Measurements from ENCODE around the gene RRP36.

RRP36 gene

DNA sequence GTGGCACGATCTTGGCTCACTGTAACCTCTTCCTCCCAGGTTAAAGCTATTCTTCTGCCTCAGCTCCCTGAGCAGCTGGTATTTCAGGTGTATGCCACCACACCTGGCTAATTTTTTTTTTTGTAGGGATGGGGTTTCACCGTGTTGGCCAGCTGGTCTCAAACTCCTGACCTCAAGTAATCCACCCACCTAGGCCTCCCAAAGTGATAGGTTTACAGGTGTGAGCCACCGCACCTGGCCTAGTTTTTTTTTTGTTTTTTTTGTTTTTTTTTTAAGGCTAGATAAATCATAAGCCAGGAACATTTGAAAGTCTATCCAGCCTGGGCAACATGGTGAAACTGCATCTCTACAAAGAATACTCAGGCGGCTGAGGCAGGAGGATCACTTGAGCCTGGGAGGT lies 10.9 kb downstream of the RRP36 start:
- Histone ChIP-seq H3K79me2 (ENCODE audit: insufficient read depth, low read length) (no peaks in the 10 kb centered on the region), H3K9ac (ENCODE audit: low read depth, low read length, poor library complexity, severe bottlenecking) (no peak overlapping the region), H3K4me3 (ENCODE audit: low read length, poor library complexity, severe bottlenecking) (no peak overlapping the region), H3F3A (ENCODE audit: low read depth) (no peaks in the 10 kb centered on the region), H2AFZ (ENCODE audit: low read length) (no peak overlapping the region), H3K36me3 (ENCODE audit: insufficient read depth, low read length) (peaks cover 30% of the 10 kb centered on the region), H3K4me1 (ENCODE audit: insufficient read depth, low read length, poor library complexity, severe bottlenecking) (no peaks in the 10 kb centered on the region), H3K27me3 (ENCODE audit: insufficient read depth, low read length, poor library complexity, severe bottlenecking) (no peaks in the 10 kb centered on the region), H4K20me1 (ENCODE audit: insufficient read depth, low read length, poor library complexity, severe bottlenecking) (no peaks in the 10 kb centered on the region), H3K9me3 (ENCODE audit: insufficient read depth, low read depth, low read length) (no peaks in the 10 kb centered on the region), H3K9me2 (replicated peaks; ENCODE audit: low read depth, low read length) (no peaks in the 10 kb centered on the region), H3K4me2 (ENCODE audit: low read depth, low read length, poor library complexity, severe bottlenecking) (no peak overlapping the region)
- TF ChIP-seq CTCF (conservative IDR thresholded peaks at IDR 0.05; ENCODE audit: low read length) (no peak), EZH2phosphoT487 (IDR thresholded peaks at IDR 0.05; ENCODE audit: borderline replicate concordance) (no peak)

DNA sequence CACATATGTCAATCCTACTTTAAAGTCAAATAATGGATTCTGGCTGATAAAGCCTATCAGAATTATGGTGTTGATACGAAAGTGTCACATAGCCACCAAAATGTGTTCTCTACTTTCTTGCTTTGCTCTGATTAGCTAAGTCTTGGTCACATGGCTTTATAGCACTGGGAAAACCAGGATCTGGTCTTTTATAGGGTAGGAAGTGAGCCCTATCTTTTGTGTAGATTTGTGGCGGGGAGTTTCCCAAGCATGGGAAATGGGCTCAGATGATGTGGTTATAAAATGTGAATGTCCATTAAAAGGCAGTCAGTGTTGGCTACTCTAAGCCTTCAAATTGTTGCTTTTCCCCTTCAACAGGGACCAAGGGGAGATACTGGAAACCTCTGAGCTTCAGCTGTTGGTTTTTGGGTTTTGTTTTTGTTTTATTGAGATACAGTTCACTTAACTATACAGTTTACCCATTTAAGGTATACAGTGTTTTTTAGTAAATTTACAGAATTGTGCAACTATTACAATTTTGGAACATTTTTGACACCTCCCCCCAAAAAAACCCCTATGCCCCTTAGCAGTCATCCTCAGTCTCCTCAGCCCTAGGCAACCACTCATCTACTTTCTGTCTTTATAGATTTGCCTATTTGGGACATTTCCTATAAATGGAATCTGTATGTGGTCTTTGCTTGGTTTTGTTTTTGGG lies 12.2 kb downstream of the RRP36 start:
- Histone ChIP-seq H2AFZ (ENCODE audit: low read length) (no peak overlapping the region), H3K9me2 (replicated peaks; ENCODE audit: low read depth, low read length) (no peaks in the 10 kb centered on the region), H3K27me3 (ENCODE audit: insufficient read depth, low read length, poor library complexity, severe bottlenecking) (no peaks in the 10 kb centered on the region), H3K9ac (ENCODE audit: low read depth, low read length, poor library complexity, severe bottlenecking) (no peak overlapping the region), H4K20me1 (ENCODE audit: insufficient read depth, low read length, poor library complexity, severe bottlenecking) (no peaks in the 10 kb centered on the region), H3K9me3 (ENCODE audit: insufficient read depth, low read depth, low read length) (no peaks in the 10 kb centered on the region), H3F3A (ENCODE audit: low read depth) (no peaks in the 10 kb centered on the region), H3K4me2 (ENCODE audit: low read depth, low read length, poor library complexity, severe bottlenecking) (no peak overlapping the region), H3K4me3 (ENCODE audit: low read length, poor library complexity, severe bottlenecking) (no peak overlapping the region), H3K79me2 (ENCODE audit: insufficient read depth, low read length) (no peaks in the 10 kb centered on the region), H3K36me3 (ENCODE audit: insufficient read depth, low read length) (peaks cover 27% of the 10 kb centered on the region), H3K4me1 (ENCODE audit: insufficient read depth, low read length, poor library complexity, severe bottlenecking) (no peaks in the 10 kb centered on the region)
- TF ChIP-seq EZH2phosphoT487 (IDR thresholded peaks at IDR 0.05; ENCODE audit: borderline replicate concordance) (no peak), CTCF (conservative IDR thresholded peaks at IDR 0.05; ENCODE audit: low read length) (no peak)

GRCh38 chr6:43034190-43034525 lies 12.7 kb downstream of the RRP36 start:
- H3K4me2 ChIP-seq (ENCODE audit: low read depth, low read length, poor library complexity, severe bottlenecking), result no peak overlapping the region
- H2AFZ ChIP-seq (ENCODE audit: low read length), result no peak overlapping the region
- H3K36me3 ChIP-seq (ENCODE audit: insufficient read depth, low read length), result peaks cover 22% of the 10 kb centered on the region
- H3K9me2 ChIP-seq (replicated peaks; ENCODE audit: low read depth, low read length), result no peaks in the 10 kb centered on the region
- no peaks in the 10 kb centered on the region for H4K20me1 ChIP-seq (ENCODE audit: insufficient read depth, low read length, poor library complexity, severe bottlenecking)
- no peak for TF ChIP-seq CTCF (conservative IDR thresholded peaks at IDR 0.05; ENCODE audit: low read length)
- no peak for TF ChIP-seq EZH2phosphoT487 (IDR thresholded peaks at IDR 0.05; ENCODE audit: borderline replicate concordance)
- H3K79me2 ChIP-seq (ENCODE audit: insufficient read depth, low read length), result no peaks in the 10 kb centered on the region
- H3F3A ChIP-seq (ENCODE audit: low read depth), result no peaks in the 10 kb centered on the region
- H3K4me3 ChIP-seq (ENCODE audit: low read length, poor library complexity, severe bottlenecking), result no peak overlapping the region
- H3K27me3 ChIP-seq (ENCODE audit: insufficient read depth, low read length, poor library complexity, severe bottlenecking), result no peaks in the 10 kb centered on the region
- H3K9ac ChIP-seq (ENCODE audit: low read depth, low read length, poor library complexity, severe bottlenecking), result no peak overlapping the region
- H3K4me1 ChIP-seq (ENCODE audit: insufficient read depth, low read length, poor library complexity, severe bottlenecking), result no peaks in the 10 kb centered on the region
- H3K9me3 ChIP-seq (ENCODE audit: insufficient read depth, low read depth, low read length), result no peaks in the 10 kb centered on the region

Data from Loucy (cell line).